ENCODE measurements around the gene DGCR2. TPM values are rescaled to one million over a fixed set of nuclear protein-coding genes. Genes with fewer than 3 reads are reported as not detected.

The DGCR2 gene
- polyA plus RNA-seq, 12 donors = 36.1 to 53.3 (median 43.6) TPM; not detected in 1

- no peak for DNase-seq
Observed at GRCh38 chr22:19110646-19111045, 11.6 kb downstream of the DGCR2 start.

GRCh38 chr22:19110064-19110458 is 12.2 kb downstream of the DGCR2 start:
- DNase-seq = no peak

GRCh38 chr22:19109198-19110063 is 12.8 kb downstream of the DGCR2 start:
- DNase-seq = no peak

GRCh38 chr22:19108807-19109197 is 13.4 kb downstream of the DGCR2 start:
- DNase-seq = no peak

GRCh38 chr22:19107730-19108074 is 14.5 kb downstream of the DGCR2 start:
- DNase-seq = no peak

- no peak for DNase-seq
Observed at GRCh38 chr22:19106886-19107729, 15.1 kb downstream of the DGCR2 start.

- DNase-seq = no peak
Observed at GRCh38 chr22:19105867-19106802, 16.1 kb downstream of the DGCR2 start.

GRCh38 chr22:19105456-19105855 is 16.8 kb downstream of the DGCR2 start:
- no peak for DNase-seq

GRCh38 chr22:19103880-19104821 is 18.1 kb downstream of the DGCR2 start:
- no peak for DNase-seq

- DNase-seq = no peak
Observed at GRCh38 chr22:19098157-19098556, 24.1 kb downstream of the DGCR2 start.

GRCh38 chr22:19097518-19097917 is 24.7 kb downstream of the DGCR2 start:
- DNase-seq = no peak

GRCh38 chr22:19096555-19096954 is 25.7 kb downstream of the DGCR2 start:
- no peak for DNase-seq

GRCh38 chr22:19094393-19094997 is 27.7 kb downstream of the DGCR2 start:
- DNase-seq = no peak

GRCh38 chr22:19092725-19093124 is 29.5 kb downstream of the DGCR2 start:
- DNase-seq = no peak

GRCh38 chr22:19090586-19091127 is 31.6 kb downstream of the DGCR2 start:
- no peak for DNase-seq

GRCh38 chr22:19090183-19090582 is 32.0 kb downstream of the DGCR2 start:
- DNase-seq = no peak

GRCh38 chr22:19088866-19089595 is 33.2 kb downstream of the DGCR2 start:
- no peak for DNase-seq

GRCh38 chr22:19086896-19087295 is 35.3 kb downstream of the DGCR2 start:
- no peak for DNase-seq

- no peak for DNase-seq
Observed at GRCh38 chr22:19086417-19086816, 35.8 kb downstream of the DGCR2 start.
